Measurements from ENCODE around the gene FAM107B. TPM values are rescaled to one million over a fixed set of nuclear protein-coding genes. Genes with fewer than 3 reads are reported as not detected.

Gene FAM107B
- total RNA-seq, 1 experiment from 2014 or later = 61.6 TPM

GRCh38 chr10:14554491-14555205 lies 220.0 kb downstream of the FAM107B start:
- DNase-seq (ENCODE audit: low spot score) = no peak
- CTCF ChIA-PET = no interaction called here
- intact Hi-C loops (cut with micrococcal nuclease; ENCODE audit: unreplicated experiment) = no loop called here

GRCh38 chr10:14554091-14554490 lies 220.6 kb downstream of the FAM107B start:
- no peak for TF ChIP-seq EZH2 (IDR thresholded peaks at IDR 0.05; ENCODE audit: borderline replicate concordance, low read depth, low read length, poor library complexity, severe bottlenecking)
- TF ChIP-seq, protein P1, sequence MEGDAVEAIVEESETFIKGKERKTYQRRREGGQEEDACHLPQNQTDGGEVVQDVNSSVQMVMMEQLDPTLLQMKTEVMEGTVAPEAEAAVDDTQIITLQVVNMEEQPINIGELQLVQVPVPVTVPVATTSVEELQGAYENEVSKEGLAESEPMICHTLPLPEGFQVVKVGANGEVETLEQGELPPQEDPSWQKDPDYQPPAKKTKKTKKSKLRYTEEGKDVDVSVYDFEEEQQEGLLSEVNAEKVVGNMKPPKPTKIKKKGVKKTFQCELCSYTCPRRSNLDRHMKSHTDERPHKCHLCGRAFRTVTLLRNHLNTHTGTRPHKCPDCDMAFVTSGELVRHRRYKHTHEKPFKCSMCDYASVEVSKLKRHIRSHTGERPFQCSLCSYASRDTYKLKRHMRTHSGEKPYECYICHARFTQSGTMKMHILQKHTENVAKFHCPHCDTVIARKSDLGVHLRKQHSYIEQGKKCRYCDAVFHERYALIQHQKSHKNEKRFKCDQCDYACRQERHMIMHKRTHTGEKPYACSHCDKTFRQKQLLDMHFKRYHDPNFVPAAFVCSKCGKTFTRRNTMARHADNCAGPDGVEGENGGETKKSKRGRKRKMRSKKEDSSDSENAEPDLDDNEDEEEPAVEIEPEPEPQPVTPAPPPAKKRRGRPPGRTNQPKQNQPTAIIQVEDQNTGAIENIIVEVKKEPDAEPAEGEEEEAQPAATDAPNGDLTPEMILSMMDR (conservative IDR thresholded peaks at IDR 0.05; ENCODE audit: low read depth, low read length) = no peak
- DNase-seq (ENCODE audit: low spot score) = no peak
- Histone ChIP-seq H3K36me3 (ENCODE audit: insufficient read depth, low read length, poor library complexity, severe bottlenecking) (no peaks in the 10 kb centered on the region), H3K4me1 (ENCODE audit: insufficient read depth, low read length, poor library complexity, severe bottlenecking) (peaks cover 25% of the 10 kb centered on the region), H3K27ac (ENCODE audit: low read depth, low read length, poor library complexity, severe bottlenecking) (no peak overlapping the region), H3K27me3 (replicated peaks; ENCODE audit: insufficient read depth, low read depth, low read length, poor library complexity) (no peaks in the 10 kb centered on the region), H3K4me3 (ENCODE audit: low read depth, low read length, poor library complexity, severe bottlenecking) (no peak overlapping the region), H3K9me3 (ENCODE audit: low read depth, low read length, poor library complexity, severe bottlenecking) (no peaks in the 10 kb centered on the region)
- CTCF ChIA-PET = no interaction called here
- POLR2A ChIA-PET (ENCODE audit: low non-redundant PET) = no interaction called here
- intact Hi-C loops (cut with micrococcal nuclease; ENCODE audit: unreplicated experiment) = no loop called here
- no TSS peak for BruUV-seq (replicated peaks)

More at GRCh38 chr10:14554491-14555205, 220.0 kb downstream of the FAM107B start:
- Histone ChIP-seq H3K4me1 (ENCODE audit: insufficient read depth, low read length, poor library complexity, severe bottlenecking) (peaks cover 25% of the 10 kb centered on the region), H3K9me3 (ENCODE audit: low read depth, low read length, poor library complexity, severe bottlenecking) (no peaks in the 10 kb centered on the region), H3K36me3 (ENCODE audit: insufficient read depth, low read length, poor library complexity, severe bottlenecking) (no peaks in the 10 kb centered on the region), H3K27me3 (replicated peaks; ENCODE audit: insufficient read depth, low read depth, low read length, poor library complexity) (no peaks in the 10 kb centered on the region), H3K4me3 (ENCODE audit: low read depth, low read length, poor library complexity, severe bottlenecking) (no peak overlapping the region), H3K27ac (ENCODE audit: low read depth, low read length, poor library complexity, severe bottlenecking) (no peak overlapping the region)
- TF ChIP-seq, protein P1 (conservative IDR thresholded peaks at IDR 0.05; ENCODE audit: low read depth, low read length) = no peak
- no peak for TF ChIP-seq EZH2 (IDR thresholded peaks at IDR 0.05; ENCODE audit: borderline replicate concordance, low read depth, low read length, poor library complexity, severe bottlenecking)
- POLR2A ChIA-PET (ENCODE audit: low non-redundant PET) = no interaction called here
- no TSS peak for BruUV-seq (replicated peaks)

DNA sequence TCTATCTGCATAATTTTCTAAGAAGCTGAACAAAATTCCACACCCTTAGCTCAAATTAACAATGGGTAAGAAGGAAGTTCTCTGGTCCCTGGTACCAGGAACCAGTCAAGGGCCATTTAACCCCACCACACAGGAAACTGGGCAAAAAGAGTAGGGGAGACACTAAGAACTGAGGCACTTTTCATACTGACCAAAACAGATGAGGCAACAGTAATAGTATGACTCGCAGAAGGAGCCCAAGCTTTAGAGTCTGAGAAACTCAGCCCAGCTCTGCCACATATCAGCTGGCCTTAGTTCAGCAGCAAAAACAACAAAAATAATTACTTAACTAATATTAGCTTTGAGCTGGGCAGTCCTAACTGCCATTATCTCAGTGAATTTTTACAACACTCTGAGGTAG lies 221.2 kb downstream of the FAM107B start:
- Histone ChIP-seq H3K27ac (ENCODE audit: low read depth, low read length, poor library complexity, severe bottlenecking) (no peak overlapping the region), H3K4me1 (ENCODE audit: insufficient read depth, low read length, poor library complexity, severe bottlenecking) (peaks cover 25% of the 10 kb centered on the region), H3K9me3 (ENCODE audit: low read depth, low read length, poor library complexity, severe bottlenecking) (no peaks in the 10 kb centered on the region), H3K4me3 (ENCODE audit: low read depth, low read length, poor library complexity, severe bottlenecking) (no peak overlapping the region), H3K27me3 (replicated peaks; ENCODE audit: insufficient read depth, low read depth, low read length, poor library complexity) (no peaks in the 10 kb centered on the region), H3K36me3 (ENCODE audit: insufficient read depth, low read length, poor library complexity, severe bottlenecking) (no peaks in the 10 kb centered on the region)
- BruUV-seq (replicated peaks) = no TSS peak
- intact Hi-C loops (cut with micrococcal nuclease; ENCODE audit: unreplicated experiment) = no loop called here
- ChIA-PET POLR2A (ENCODE audit: low non-redundant PET) (no interaction called here), CTCF (no interaction called here)
- no peak for DNase-seq (ENCODE audit: low spot score)
- TF ChIP-seq EZH2 (IDR thresholded peaks at IDR 0.05; ENCODE audit: borderline replicate concordance, low read depth, low read length, poor library complexity, severe bottlenecking) = no peak
- TF ChIP-seq, protein P1 (conservative IDR thresholded peaks at IDR 0.05; ENCODE audit: low read depth, low read length) = no peak
